GM12878 (cell line): Measurements from ENCODE around the gene UBC. TPM values are rescaled to one million over a fixed set of nuclear protein-coding genes. Genes with fewer than 3 reads are reported as not detected.

ENCODE experiments used
- ATAC-seq: fragments of 200-7000 bp; cut with Tn5 transposase; 3 replicates; pipeline ENCODE4 v1.9.1; 2020; ENCODE audit warnings: mild to moderate bottlenecking, moderate library complexity
- BruUV-seq: library from RNA; stranded (reverse); fragments of 400-500 nt; replicated peaks from 2 replicates; lab custom pipeline; 2021; lab: Mats Ljungman, UMichigan
- CTCF ChIA-PET: fragments of 300-600 bp; sonication (Branson Sonifier 250); formaldehyde crosslinking; extraction: SDS; loops from one replicate; lab custom pipeline; 2021; ENCODE audit warnings: inconsistent platforms; lab: Yijun Ruan, JAX
- POLR2A ChIA-PET: fragments of 350-600 bp; formaldehyde crosslinking; extraction: SDS; loops from one replicate; lab custom pipeline; 2021; ENCODE audit warnings: inconsistent platforms; lab: Charles Lee
- RAD21 ChIA-PET: fragments of 300-600 bp; sonication (Branson Sonifier 250); formaldehyde crosslinking; loops from one replicate; lab custom pipeline; 2023; ENCODE audit warnings: antibody characterized with exemption; ENCODE audit not compliant: unreplicated experiment; lab: Charles Lee
- SMC1A ChIA-PET: fragments of 300-600 bp; sonication (Branson Sonifier 250); formaldehyde crosslinking; loops from one replicate; lab custom pipeline; 2023; ENCODE audit not compliant: unreplicated experiment, uncharacterized antibody; lab: Charles Lee
- DNase-seq: peaks from one replicate; pipeline ENCODE4 v3.0.0-alpha.2; 2011; ENCODE audit warnings: low read depth, low spot score
- FAIRE-seq: peaks from 3 replicates; lab custom pipeline; 2011; peaks lifted over from hg19 to GRCh38; lab: Jason Lieb, UNC
- H2AFZ ChIP-seq: 2 replicates; pipeline ENCODE4 v1.6.0; 2011; ENCODE audit warnings: low read depth, low read length, control low read depth; ENCODE audit not compliant: control insufficient read depth
- H3K27ac ChIP-seq: 2 replicates; pipeline ENCODE4 v1.5.1; 2011; ENCODE audit warnings: control low read depth; ENCODE audit not compliant: control insufficient read depth, insufficient read depth
- H3K27me3 ChIP-seq, 2 experiments: replicated peaks in 1 of 2; 2 replicates each; pipeline versions ENCODE4 v1.6.0 to v1.6.1; 2011; ENCODE audit warnings: low read length in 1 of 2; ENCODE audit not compliant: control insufficient read depth in 2 of 2, insufficient read depth in 2 of 2
- H3K36me3 ChIP-seq, 2 experiments: 2 replicates each; pipeline ENCODE4 v1.5.1; 2011; ENCODE audit warnings: low read length in 1 of 2; ENCODE audit not compliant: control insufficient read depth in 2 of 2, insufficient read depth in 2 of 2
- H3K4me1 ChIP-seq: 2 replicates; pipeline ENCODE4 v1.6.1; 2011; ENCODE audit warnings: mild to moderate bottlenecking, low read length, moderate library complexity, mixed read lengths; ENCODE audit not compliant: control insufficient read depth, insufficient read depth
- H3K4me2 ChIP-seq: 2 replicates; pipeline ENCODE4 v1.6.0; 2011; ENCODE audit warnings: control low read depth; ENCODE audit not compliant: control insufficient read depth, insufficient read depth
- H3K4me3 ChIP-seq: fragments of 200-600 bp; sonication (generic); 2 replicates; pipeline ENCODE4 v1.5.1; 2016
- H3K79me2 ChIP-seq: 2 replicates; pipeline ENCODE4 v1.6.0; 2011; ENCODE audit warnings: low read length; ENCODE audit not compliant: control insufficient read depth, insufficient read depth
- H3K9ac ChIP-seq: 2 replicates; pipeline ENCODE4 v1.8.0; 2011; ENCODE audit warnings: low read length, control low read depth, mixed read lengths; ENCODE audit not compliant: control insufficient read depth, insufficient read depth
- H3K9me3 ChIP-seq: replicated peaks from 3 replicates; pipeline ENCODE4 v1.5.1; 2011; ENCODE audit warnings: mild to moderate bottlenecking, low read length; ENCODE audit not compliant: control insufficient read depth, insufficient read depth
- H4K20me1 ChIP-seq: 2 replicates; pipeline ENCODE4 v1.6.0; 2011; ENCODE audit not compliant: control insufficient read depth, insufficient read depth
- CBFB ChIP-seq: IDR thresholded peaks from 2 replicates; pipeline ENCODE4 v1.6.1; 2016; ENCODE audit warnings: antibody characterized with exemption, low read depth
- CTCF ChIP-seq, 3 experiments: IDR thresholded peaks in 2 of 3; conservative IDR thresholded peaks in 1 of 3; 2 replicates each; pipeline ENCODE4 v1.5.1; 2011; ENCODE audit warnings: low read depth in 3 of 3, low read length in 3 of 3, mild to moderate bottlenecking in 3 of 3, control low read depth in 2 of 3, moderate library complexity in 2 of 3, inconsistent platforms in 1 of 3, mixed read lengths in 1 of 3; ENCODE audit not compliant: control insufficient read depth in 2 of 3, insufficient read depth in 1 of 3; ENCODE audit errors: extremely low read depth in 1 of 3
- HDAC6 ChIP-seq: fragments of 200-600 bp; sonication (generic); IDR thresholded peaks from one replicate; pipeline ENCODE4 v1.8.0; 2017; ENCODE audit warnings: antibody characterized with exemption; ENCODE audit not compliant: unreplicated experiment
- HSF1 ChIP-seq: fragments of 150-350 bp; IDR thresholded peaks from 2 replicates; pipeline ENCODE4 v1.6.1; 2014; ENCODE audit warnings: mild to moderate bottlenecking, low read depth, low read length
- IRF3 ChIP-seq: fragments of 450-650 bp; IDR thresholded peaks from 2 replicates; pipeline ENCODE4 v1.6.1; 2014; ENCODE audit warnings: mild to moderate bottlenecking
- MTA2 ChIP-seq: fragments of 450-650 bp; IDR thresholded peaks from 2 replicates; pipeline ENCODE4 v1.6.1; 2016; ENCODE audit warnings: low read depth, mild to moderate bottlenecking, moderate library complexity
- MXI1 ChIP-seq: fragments of 150-350 bp; IDR thresholded peaks from 2 replicates; pipeline ENCODE4 v1.6.1; 2011; ENCODE audit warnings: low read depth, mild to moderate bottlenecking, inconsistent platforms, low read length, improper control_type of control experiment
- NR2C1 ChIP-seq: fragments of 450-650 bp; IDR thresholded peaks from 2 replicates; pipeline ENCODE4 v1.6.1; 2017; ENCODE audit warnings: antibody characterized with exemption, mild to moderate bottlenecking, moderate library complexity
- POU2F2 ChIP-seq: IDR thresholded peaks from 3 replicates; pipeline ENCODE4 v1.6.1; 2011; ENCODE audit warnings: low read depth, mild to moderate bottlenecking, low read length, borderline replicate concordance
- RBBP5 ChIP-seq: fragments of 200-600 bp; sonication (generic); conservative IDR thresholded peaks from 2 replicates; pipeline ENCODE4 v1.6.1; 2016
- SUZ12 ChIP-seq: fragments of 200-600 bp; sonication (generic); IDR thresholded peaks from one replicate; pipeline ENCODE4 v1.6.1; 2018; ENCODE audit warnings: antibody characterized with exemption, mild to moderate bottlenecking; ENCODE audit not compliant: unreplicated experiment
- USF2 ChIP-seq: IDR thresholded peaks from 2 replicates; pipeline ENCODE4 v1.6.1; 2011; ENCODE audit warnings: low read depth, low read length, improper control_type of control experiment, borderline replicate concordance
- YY1 ChIP-seq: IDR thresholded peaks from 2 replicates; pipeline ENCODE4 v1.6.1; 2011; ENCODE audit warnings: low read depth, mild to moderate bottlenecking, low read length
- ZSCAN29 ChIP-seq: fragments of 450-650 bp; IDR thresholded peaks from 2 replicates; pipeline ENCODE4 v1.6.1; 2017; ENCODE audit warnings: mild to moderate bottlenecking, moderate library complexity
- WGBS: methylation state at CpG from one replicate; pipeline ENCODE4 v1.1.6; 2016; ENCODE audit warnings: low lambda C conversion rate; ENCODE audit not compliant: insufficient replicate concordance, insufficient coverage; ENCODE audit errors: missing lambda C conversion rate; 5-methylcytosine and 5-hydroxymethylcytosine counted together
- in situ Hi-C: fragments of 300-500 bp; cut with MboI; formaldehyde crosslinking; loops from 9 replicates; pipeline ENCODE4 v1.14.3; 2018; ENCODE audit warnings: mixed read lengths
- intact Hi-C: fragments of 100-400 bp; cut with micrococcal nuclease; formaldehyde crosslinking; loops from one replicate; pipeline ENCODE4 v1.14.2; 2022; ENCODE audit not compliant: unreplicated experiment
- polyA plus RNA-seq, 11 experiments: library from polyadenylated mRNA; depleted of rRNA in 4 of 11; unstranded in 6 of 11; stranded (reverse) in 5 of 11; fragments of >200 nt; fragmentation: Nextera tagmentation in 4 of 11; fragmentation: Illumina TruSeq in 1 of 11; extraction: Ambion mirVana in 4 of 11; extraction: Trizol in 1 of 11; gene quantifications; 1 replicate in 1 of 11; 2 replicates in 10 of 11; pipeline versions ENCODE4 v1.2.1 to v1.2.3, GENCODE V29; 2011 to 2016; ENCODE audit warnings: inconsistent platforms in 2 of 11, missing spikeins in 2 of 11, low read depth in 1 of 11
- total RNA-seq, 4 experiments: library from RNA; depleted of rRNA in 3 of 4; stranded (reverse); fragments of >200 nt in 3 of 4; fragmentation: Illumina TruSeq in 1 of 4; extraction: Trizol in 1 of 4; gene quantifications; 2 replicates each; pipeline versions ENCODE4 v1.2.1 to v1.2.3, GENCODE V29; 2013 to 2021

The UBC gene
- total and polyA plus RNA-seq, 10 of the 15 experiments (the other 5 are each of a cell fraction or from before 2014, with no cell fraction given), result 653 to 1,666 (median 874) TPM

- RAD21 ChIA-PET, result no interaction called here
- H3K9ac ChIP-seq, result no peak overlapping the region
- no peak overlapping the region for H3K4me3 ChIP-seq
- CTCF ChIA-PET, result no interaction called here
- no peak overlapping the region for H3K27ac ChIP-seq
- intact Hi-C loops (no loop called here), in situ Hi-C loops (no loop called here)
- DNase-seq (no peak), ATAC-seq (no peak), FAIRE-seq (no peak)
- no peak overlapping the region for H3K4me2 ChIP-seq
- H2AFZ ChIP-seq, result no peak overlapping the region
- H3K27me3 ChIP-seq, result no peaks in the 10 kb centered on the region
- WGBS, result 89% methylated on average over 13 of the region's 14 CpGs
- H3K9me3 ChIP-seq, result no peaks in the 10 kb centered on the region
- H3K79me2 ChIP-seq, result no peaks in the 10 kb centered on the region
- H4K20me1 ChIP-seq, result no peaks in the 10 kb centered on the region
- SMC1A ChIA-PET, result interaction anchor here (1.2 to 1.3 kb wide), 2 partner anchors 18 to 30 kb away, joined by 3 read pairs; no protein-coding TSS in a partner anchor
- no TSS peak for BruUV-seq
- POLR2A ChIA-PET, result no interaction called here
- no peaks in the 10 kb centered on the region for H3K36me3 ChIP-seq
- H3K4me1 ChIP-seq, result peaks cover 11% of the 10 kb centered on the region
- no peak for TF ChIP-seq CBFB
- TF ChIP-seq IRF3, result no peak
- no peak for TF ChIP-seq NR2C1
- TF ChIP-seq ZSCAN29, result no peak
- no peak for TF ChIP-seq SUZ12
- TF ChIP-seq CTCF (IDR thresholded peaks at IDR 0.05 in 2 of 3, conservative IDR thresholded peaks at IDR 0.05 in 1 of 3; ENCODE audit: control insufficient read depth in 2 of 3, extremely low read depth in 1 of 3, insufficient read depth in 1 of 3, low read depth in 3 of 3, low read length in 3 of 3), result no peak
- TF ChIP-seq RBBP5, result no peak
- TF ChIP-seq HSF1, result no peak
- TF ChIP-seq POU2F2, result no peak
- no peak for TF ChIP-seq MXI1
- no peak for TF ChIP-seq YY1
- TF ChIP-seq USF2, result no peak
- TF ChIP-seq HDAC6, result no peak
- TF ChIP-seq MTA2, result no peak
Observed at GRCh38 chr12:124874988-124875802, 39.3 kb downstream of the UBC start.
